Right lobe of liver (tissue), 6 donors: ENCODE results near the gene NCS1. TPM values are rescaled to one million over a fixed set of nuclear protein-coding genes. Genes with fewer than 3 reads are reported as not detected.

Experiments
- ATAC-seq, 4 donors: fragments of 200-7000 bp; cut with Tn5 transposase; one replicate each; pipeline ENCODE4 v1.9.1; 2020; ENCODE audit warnings: mild to moderate bottlenecking in 4 of 4, moderate library complexity in 4 of 4
- DNase-seq, 3 donors: peaks; one replicate each; pipeline ENCODE4 v3.0.0-alpha.2; 2020
- H3K27ac ChIP-seq, 3 donors: fragments of 200-600 bp; one replicate each; pipeline ENCODE4 v1.8.0; 2022
- H3K27me3 ChIP-seq, 2 donors: fragments of 200-600 bp; one replicate each; pipeline ENCODE4 v1.8.0; 2022
- H3K36me3 ChIP-seq, 4 donors: fragments of 200-600 bp; sonication (generic) in 1 of 4; one replicate each; pipeline versions ENCODE4 v1.5.1 to v1.8.0; 2017 to 2022; ENCODE audit warnings: control low read depth in 1 of 4
- H3K4me1 ChIP-seq, 4 donors: fragments of 200-600 bp; sonication (generic) in 1 of 4; one replicate each; pipeline versions ENCODE4 v1.5.1 to v1.8.0; 2017 to 2022; ENCODE audit warnings: control low read depth in 1 of 4
- H3K4me3 ChIP-seq, 3 donors: fragments of 200-600 bp; one replicate each; pipeline ENCODE4 v1.8.0; 2022
- H3K9me3 ChIP-seq, 4 donors: fragments of 200-600 bp; sonication (generic) in 1 of 4; one replicate each; pipeline versions ENCODE4 v1.5.1 to v1.8.0; 2017 to 2022; ENCODE audit warnings: control low read depth in 1 of 4
- CTCF ChIP-seq, 4 donors: fragments of 200-600 bp in 3 of 4; fragments of 450-650 bp in 1 of 4; IDR thresholded peaks; one replicate each; pipeline versions ENCODE4 v1.5.1 to v1.8.0; 2016 to 2022; ENCODE audit warnings: antibody characterized with exemption in 4 of 4, mild to moderate bottlenecking in 2 of 4
- POLR2A ChIP-seq: fragments of 450-650 bp; IDR thresholded peaks from one replicate; pipeline ENCODE4 v1.6.1; 2017; ENCODE audit warnings: antibody characterized with exemption, mild to moderate bottlenecking
- WGBS: methylation state at CpG from one replicate; pipeline ENCODE4 v1.1.6; 2018; ENCODE audit warnings: low coverage, low lambda C conversion rate; ENCODE audit not compliant: insufficient coverage; ENCODE audit errors: missing lambda C conversion rate; 5-methylcytosine and 5-hydroxymethylcytosine counted together
- intact Hi-C, 2 donors: fragments of 100-400 bp; cut with DNase I; formaldehyde crosslinking; loops; one replicate each; pipeline versions ENCODE4 v1.11.2 to v1.14.1; 2022
- total RNA-seq, 6 experiments: library from RNA; depleted of rRNA in 2 of 6; stranded (reverse); fragments of >200 nt in 2 of 6; fragmentation: NEBNext Ultra II Directional in 3 of 6; extraction: Animal tissue kit (Norgen Biotek cat#: 25700) in 3 of 6; gene quantifications; one replicate each; pipeline versions ENCODE4 v1.1.0 to v1.2.4, GENCODE V29; 2016 to 2023
- donor health status: DM: no; HTN: yes; CAD: no.
- donor health status: DM: no; HTN: no; CAD: no.
- donor health status: DM: no; HTN: no; CAD: no.
- donor health status: DM: no; HTN: yes; CAD: no.
- donor health status: DM: no; HTN: yes; CAD: no.

Gene NCS1
- total RNA-seq, 6 experiments from 2014 or later = 1.6 to 3.3 (median 2.8) TPM

GRCh38 chr9:130177898-130178805 lies 5.9 kb downstream of the NCS1 start:
- WGBS = 62% methylated on average over 15 of the region's 20 CpGs
- no peaks in the 10 kb centered on the region for H3K36me3 ChIP-seq
- DNase-seq (no peak), ATAC-seq (no peak)
- H3K4me3 ChIP-seq = no peak overlapping the region
- H3K27me3 ChIP-seq = no peaks in the 10 kb centered on the region
- no peaks in the 10 kb centered on the region for H3K9me3 ChIP-seq
- no peaks in the 10 kb centered on the region for H3K4me1 ChIP-seq
- H3K27ac ChIP-seq = no peak overlapping the region
- intact Hi-C loops = no loop called here
- no peak for TF ChIP-seq POLR2A

GRCh38 chr9:130179331-130179907 lies 7.2 kb downstream of the NCS1 start:
- intact Hi-C loops = no loop called here
- ATAC-seq (no peak), DNase-seq (no peak)
- no peak for TF ChIP-seq POLR2A
- no peak for TF ChIP-seq CTCF (IDR thresholded peaks at IDR 0.05)
- no peaks in the 10 kb centered on the region for H3K9me3 ChIP-seq
- no peaks in the 10 kb centered on the region for H3K4me1 ChIP-seq
- no peak overlapping the region for H3K27ac ChIP-seq
- H3K4me3 ChIP-seq = no peak overlapping the region
- H3K27me3 ChIP-seq = no peaks in the 10 kb centered on the region
- WGBS = 69% methylated on average over 1 of the region's 2 CpGs
- H3K36me3 ChIP-seq = no peaks in the 10 kb centered on the region

DNA sequence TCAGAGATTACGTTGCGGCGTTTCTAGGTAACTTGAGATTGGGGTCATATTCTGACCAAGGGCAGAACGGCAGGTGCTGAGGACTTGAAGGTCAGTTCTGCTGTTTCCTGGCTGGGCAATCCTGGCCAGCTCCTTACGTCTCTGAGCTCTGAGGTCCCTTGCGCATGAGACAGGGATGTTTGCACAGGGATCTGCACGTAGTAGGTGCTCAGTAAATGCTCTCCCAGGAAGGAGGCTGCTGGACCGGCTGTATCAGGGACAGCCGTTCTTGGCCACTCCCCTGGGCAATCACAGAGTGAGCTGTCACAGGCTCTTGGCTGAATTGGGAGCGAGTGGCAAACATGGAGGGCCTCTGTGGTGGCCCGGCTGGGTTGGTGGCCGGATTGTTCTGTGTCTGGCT lies 8.3 kb downstream of the NCS1 start:
- no peak overlapping the region for H3K4me3 ChIP-seq
- no peaks in the 10 kb centered on the region for H3K36me3 ChIP-seq
- H3K27me3 ChIP-seq = no peaks in the 10 kb centered on the region
- no peak for DNase-seq
- WGBS = 96% methylated on average over 4 of the region's 12 CpGs
- no peak overlapping the region for H3K27ac ChIP-seq
- no peak for TF ChIP-seq POLR2A
- TF ChIP-seq CTCF (IDR thresholded peaks at IDR 0.05) = no peak
- ATAC-seq = no peak
- no peaks in the 10 kb centered on the region for H3K4me1 ChIP-seq
- intact Hi-C loops = no loop called here
- H3K9me3 ChIP-seq = no peaks in the 10 kb centered on the region

DNA sequence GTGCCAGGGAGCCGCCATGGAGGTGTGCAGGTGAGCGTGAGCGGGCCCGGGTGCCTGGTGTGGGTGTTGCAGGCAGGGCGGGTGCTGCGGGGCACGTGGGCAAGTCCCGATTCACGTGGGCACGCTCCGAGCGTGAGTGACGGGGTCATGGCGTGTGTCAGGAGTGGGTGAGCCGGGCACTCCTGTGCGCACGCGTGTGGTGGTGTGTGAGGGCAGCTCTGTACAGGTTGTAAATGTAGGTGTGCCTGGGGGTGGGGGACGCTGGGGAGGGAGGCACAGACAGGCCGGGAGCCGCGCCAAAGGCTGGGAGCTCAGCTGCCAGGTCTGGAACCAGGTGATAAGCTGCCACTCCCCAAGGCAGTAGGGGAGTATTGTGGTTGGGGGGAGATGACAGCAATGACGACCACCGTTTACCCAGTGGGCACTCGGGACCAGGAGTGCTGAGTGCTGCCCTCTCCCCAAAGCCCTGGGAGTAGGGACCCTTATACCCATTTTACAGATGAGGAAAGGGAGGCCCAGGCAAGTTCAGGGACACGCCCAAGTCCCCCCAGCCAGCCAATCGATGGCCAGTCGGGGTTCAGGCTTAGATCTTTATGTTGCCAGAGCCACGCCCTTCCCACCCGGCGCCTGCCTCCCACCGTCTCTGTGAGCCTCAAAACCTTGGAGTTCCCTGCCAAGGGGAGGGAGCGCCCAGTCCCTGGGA lies 9.6 kb downstream of the NCS1 start:
- WGBS = 88% methylated on average over 3 of the region's 33 CpGs
- Histone ChIP-seq H3K27ac (no peak overlapping the region), H3K36me3 (no peaks in the 10 kb centered on the region), H3K4me1 (no peaks in the 10 kb centered on the region), H3K4me3 (no peak overlapping the region), H3K27me3 (no peaks in the 10 kb centered on the region), H3K9me3 (no peaks in the 10 kb centered on the region)
- DNase-seq = no peak
- TF ChIP-seq POLR2A (no peak), CTCF (IDR thresholded peaks at IDR 0.05) (no peak)
- peak in 1 of 4 donors; percentile 4 for ATAC-seq
- intact Hi-C loops = no loop called here
